ENCODE measurements around the gene RBMS1. TPM values are rescaled to one million over a fixed set of nuclear protein-coding genes. Genes with fewer than 3 reads are reported as not detected.
A peak's percentile ranks its signal among the peaks of the same experiment; 100 is the strongest.

Gene RBMS1
- total and polyA plus RNA-seq, 2 of the 4 experiments (the other 2 are of a cell fraction) = 43.5 to 64.9 TPM

- peak overlapping the region; percentile 58; the same call in 1 of the 2 replicates for H3K56ac ChIP-seq (ENCODE audit: extremely low read depth, insufficient read depth, low read length)
- in situ Hi-C loops (cut with MboI; ENCODE audit: low sequenced_read_pairs) = loop anchor here (10.0 kb wide), 1 partner anchor 547 kb away; no protein-coding TSS in a partner anchor
- intact Hi-C loops (cut with micrococcal nuclease) = no loop called here
- H3K4ac ChIP-seq (ENCODE audit: low read depth, low read length) = peak overlapping the region; percentile 68
- H3K9ac ChIP-seq (ENCODE audit: low read depth, low read length) = no peak overlapping the region
- peak overlapping the region in 1 of 2 experiments; percentile 7; a peak in 1 of 4 replicates for H4K8ac ChIP-seq (ENCODE audit: low read depth in 2 of 2, low read length in 2 of 2)
- peak overlapping the region; percentile 50 for H3K27ac ChIP-seq (ENCODE audit: insufficient read depth, low read length)
- ChIA-PET CTCF (interaction anchor here (0.6 kb wide), 1 partner anchor 96 kb away, joined by 3 read pairs; no protein-coding TSS in a partner anchor), POLR2A (ENCODE audit: unreplicated experiment) (no interaction called here)
- H3K4me2 ChIP-seq (ENCODE audit: low read depth, low read length) = peak overlapping the region; percentile 81
- 80% methylated on average over 1 of the region's 6 CpGs; no CpG with 5 or more reads in 1 of the 2 experiments for WGBS, 2 experiments (ENCODE audit: extremely low coverage in 2 of 2, insufficient read length in 1 of 2)
- peak overlapping the region; percentile 3; the same call in 1 of the 3 replicates for H2BK15ac ChIP-seq (ENCODE audit: low read depth, low read length)
- H2AK9ac ChIP-seq (replicated peaks; ENCODE audit: low read depth, low read length, poor library complexity) = no peak overlapping the region
- H3K4me3 ChIP-seq (ENCODE audit: insufficient read depth, low read depth, low read length) = no peak overlapping the region
- peaks cover 9% of the 10 kb centered on the region for H3K9me1 ChIP-seq (ENCODE audit: insufficient read depth, low read length)
- H4K20me1 ChIP-seq (ENCODE audit: insufficient read depth, low read length) = peaks cover 8% of the 10 kb centered on the region; the same call in 1 of the 2 replicates
- H2AK5ac ChIP-seq (ENCODE audit: low read depth, low read length) = peak overlapping the region; percentile 63; the same call in 1 of the 2 replicates
- peak overlapping the region; percentile 88; the same call in 1 of the 2 replicates for H3K18ac ChIP-seq (ENCODE audit: low read depth, low read length)
- H3K27me3 ChIP-seq (ENCODE audit: control insufficient read depth, insufficient read depth, low read length) = no peaks in the 10 kb centered on the region
- peak overlapping the region; percentile 38; the same call in 1 of the 2 replicates for H3K14ac ChIP-seq (replicated peaks; ENCODE audit: low read depth, low read length)
- dilution Hi-C loops (cut with HindIII; ENCODE audit: low sequenced_read_pairs, unreplicated experiment) = no loop called here
- H4K5ac ChIP-seq (ENCODE audit: low read depth, low read length) = peak overlapping the region; percentile 64
- DNase-seq = peak; percentile 95
- 0 out of 2 replicates have a peak overlapping the region, but pooled peaks have one; percentile 36 for H3K23ac ChIP-seq (ENCODE audit: low read depth, low read length)
- H2BK120ac ChIP-seq (ENCODE audit: low read depth, low read length) = peak overlapping the region; percentile 12; the same call in 1 of the 2 replicates
- ATAC-seq (ENCODE audit: low read depth) = peak; percentile 57
- no peaks in the 10 kb centered on the region for H3K36me3 ChIP-seq (ENCODE audit: control insufficient read depth, insufficient read depth, low read length)
- H3K79me1 ChIP-seq (ENCODE audit: low read depth in 1 of 2, low read length in 2 of 2) = peaks cover 12 to 47% of the 10 kb centered on the region in 2 experiments; a peak in 3 of 4 replicates
- H2BK5ac ChIP-seq (ENCODE audit: low read depth, low read length, poor library complexity, severe bottlenecking) = peak overlapping the region; percentile 33
- no peaks in the 10 kb centered on the region for H3K9me3 ChIP-seq (ENCODE audit: control insufficient read depth, insufficient read depth, low read length)
- H3K4me1 ChIP-seq (ENCODE audit: control insufficient read depth, insufficient read depth, low read length) = peaks cover 13% of the 10 kb centered on the region
- no TSS peak for BruUV-seq (replicated peaks)
- 0 out of 2 replicates have a peak overlapping the region, but pooled peaks have one; percentile 61 for H4K91ac ChIP-seq (ENCODE audit: insufficient read depth, low read depth, low read length)
- peak overlapping the region; percentile 5; the same call in 1 of the 2 replicates for H2BK20ac ChIP-seq (ENCODE audit: low read depth, low read length)
- H2AFZ ChIP-seq (replicated peaks; ENCODE audit: low read length, poor library complexity) = no peak overlapping the region
- TF ChIP-seq USF2 (IDR thresholded peaks at IDR 0.05; ENCODE audit: low read depth, low read length) (no peak), RFX5 (IDR thresholded peaks at IDR 0.05; ENCODE audit: low read depth, low read length) (no peak), BHLHE40 (IDR thresholded peaks at IDR 0.05; ENCODE audit: low read depth, low read length) (peak; percentile 59; the same call in 1 of the 2 replicates), MAZ (IDR thresholded peaks at IDR 0.05; ENCODE audit: borderline replicate concordance, low read depth, low read length) (no peak), CTCF (conservative IDR thresholded peaks at IDR 0.05; ENCODE audit: low read depth, low read length) (no peak), RAD21 (IDR thresholded peaks at IDR 0.05; ENCODE audit: low read length) (no peak), CHD1 (IDR thresholded peaks at IDR 0.05; ENCODE audit: low read depth, low read length) (no peak), SMC3 (IDR thresholded peaks at IDR 0.05; ENCODE audit: low read depth, low read length) (0 out of 2 replicates have a peak, but pooled peaks have one; percentile 21), POLR2A (IDR thresholded peaks at IDR 0.05; ENCODE audit: low read depth, low read length) (no peak), RCOR1 (IDR thresholded peaks at IDR 0.05; ENCODE audit: insufficient replicate concordance, low read length) (peak; percentile 38), MAFK (IDR thresholded peaks at IDR 0.05; ENCODE audit: low read depth, low read length) (no peak), CEBPB (IDR thresholded peaks at IDR 0.05; ENCODE audit: low read depth, low read length) (no peak), MXI1 (IDR thresholded peaks at IDR 0.05; ENCODE audit: borderline replicate concordance, low read depth, low read length) (0 out of 2 replicates have a peak, but pooled peaks have one; percentile 37), FOS (IDR thresholded peaks at IDR 0.05; ENCODE audit: low read depth, low read length) (peak; percentile 74), NFE2L2 (IDR thresholded peaks at IDR 0.05; ENCODE audit: low read depth, low read length) (no peak)
These were observed 75.7 kb downstream of the RBMS1 start for GRCh38 chr2:160417745-160418397.

Measured in IMR-90 (cell line).